ENCODE data around the gene ATP6AP1. TPM values are rescaled to one million over a fixed set of nuclear protein-coding genes. Genes with fewer than 3 reads are reported as not detected.

The ATP6AP1 gene
- polyA plus RNA-seq, 1 donor (not counting 4 experiments of a cell fraction or from before 2014, with no cell fraction given), result 42.4 TPM

DNA sequence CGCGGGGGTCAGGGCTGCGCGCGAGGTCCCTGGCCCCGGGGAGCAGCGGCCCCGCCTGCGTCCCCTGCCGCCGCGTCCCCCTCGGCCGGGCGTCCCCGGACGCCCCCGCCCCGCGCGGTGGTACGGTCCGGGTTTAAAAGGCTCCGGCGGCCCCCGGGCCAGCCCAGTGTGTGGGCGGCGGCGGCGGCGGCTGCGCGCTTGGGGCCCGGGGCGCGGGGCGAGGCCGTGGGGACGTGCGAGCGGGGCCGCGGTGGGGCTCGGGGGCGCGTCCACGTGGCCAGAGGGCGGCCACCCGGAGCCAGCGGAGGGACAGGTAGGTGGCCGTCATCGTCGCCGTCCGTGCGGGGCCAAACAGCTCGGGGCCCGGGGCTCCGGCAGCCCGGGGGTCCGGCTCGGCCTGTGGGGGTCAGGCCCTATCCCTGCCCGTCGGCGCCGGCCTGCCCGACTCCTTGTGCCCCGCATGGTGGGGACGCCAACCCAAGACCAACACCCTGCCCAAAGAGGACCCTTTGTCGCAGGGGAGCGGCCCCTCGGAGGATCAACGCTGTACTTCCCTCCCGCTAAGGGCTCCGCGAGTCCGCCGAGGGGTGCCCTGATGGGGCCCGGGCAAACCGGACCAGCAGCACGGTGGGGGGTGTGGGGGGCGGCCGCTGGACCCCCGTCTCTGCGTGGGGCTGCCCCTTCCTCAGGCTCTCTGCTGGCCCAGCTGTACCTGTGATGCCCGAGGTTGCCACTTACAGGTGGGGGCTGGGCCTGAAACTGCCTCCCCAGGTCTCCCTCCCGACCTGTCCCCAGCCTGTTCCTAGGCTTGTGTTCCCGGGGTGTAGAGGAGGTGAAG is 29.9 kb downstream of the ATP6AP1 start, which contains the start of gene PLXNA3:
PLXNA3 (plus strand) TSS at position 166 of the 838 bp plus-strand sequence. CDS start 1,903 bp downstream, outside the sequence.
- Histone ChIP-seq H3K27ac (ENCODE audit: control insufficient read depth, insufficient read depth, low read length) (no peak within 1 kb of the TSS), H3K27me3 (ENCODE audit: control insufficient read depth, extremely low read depth, insufficient read depth, low read length) (no peaks in the 10 kb centered on the region), H3K4me2 (ENCODE audit: control insufficient read depth, extremely low read depth, insufficient read depth, low read depth, low read length) (peak within 1 kb of the TSS; percentile 66), H3K4me1 (ENCODE audit: control insufficient read depth, extremely low read depth, insufficient read depth, low read length) (peaks cover 4% of the 10 kb centered on the region), H2AFZ (ENCODE audit: control insufficient read depth, low read length) (no peak within 1 kb of the TSS), H3K79me2 (ENCODE audit: control insufficient read depth, insufficient read depth, low read length) (peaks cover 8% of the 10 kb centered on the region), H3K4me3 (ENCODE audit: control insufficient read depth in 2 of 3, extremely low read depth in 1 of 3, insufficient read depth in 2 of 3, low read depth in 1 of 3, low read length in 3 of 3) (peak within 1 kb of the TSS; percentile 48 to 62 (median 51)), H3K9me3 (ENCODE audit: control insufficient read depth, low read depth, low read length) (no peaks in the 10 kb centered on the region), H4K20me1 (ENCODE audit: control insufficient read depth, extremely low read depth, insufficient read depth, low read length) (no peaks in the 10 kb centered on the region), H3K9me1 (ENCODE audit: control insufficient read depth, extremely low read depth, insufficient read depth, low read length) (no peaks in the 10 kb centered on the region), H3K36me3 (ENCODE audit: control insufficient read depth in 2 of 2, extremely low read depth in 1 of 2, insufficient read depth in 2 of 2, low read length in 2 of 2) (peaks cover 0 to 3% of the 10 kb centered on the region in 2 experiments), H3K9ac (ENCODE audit: control insufficient read depth, extremely low read depth, insufficient read depth, low read length) (peak within 1 kb of the TSS; percentile 41)
- dilution Hi-C loops (cut with MboI; ENCODE audit: extremely low pct_ligation_motif_present, low sequenced_read_pairs), result no loop called here
- TF ChIP-seq EZH2 (IDR thresholded peaks at IDR 0.05; ENCODE audit: low read length), result no peak
- TF ChIP-seq, protein P1, sequence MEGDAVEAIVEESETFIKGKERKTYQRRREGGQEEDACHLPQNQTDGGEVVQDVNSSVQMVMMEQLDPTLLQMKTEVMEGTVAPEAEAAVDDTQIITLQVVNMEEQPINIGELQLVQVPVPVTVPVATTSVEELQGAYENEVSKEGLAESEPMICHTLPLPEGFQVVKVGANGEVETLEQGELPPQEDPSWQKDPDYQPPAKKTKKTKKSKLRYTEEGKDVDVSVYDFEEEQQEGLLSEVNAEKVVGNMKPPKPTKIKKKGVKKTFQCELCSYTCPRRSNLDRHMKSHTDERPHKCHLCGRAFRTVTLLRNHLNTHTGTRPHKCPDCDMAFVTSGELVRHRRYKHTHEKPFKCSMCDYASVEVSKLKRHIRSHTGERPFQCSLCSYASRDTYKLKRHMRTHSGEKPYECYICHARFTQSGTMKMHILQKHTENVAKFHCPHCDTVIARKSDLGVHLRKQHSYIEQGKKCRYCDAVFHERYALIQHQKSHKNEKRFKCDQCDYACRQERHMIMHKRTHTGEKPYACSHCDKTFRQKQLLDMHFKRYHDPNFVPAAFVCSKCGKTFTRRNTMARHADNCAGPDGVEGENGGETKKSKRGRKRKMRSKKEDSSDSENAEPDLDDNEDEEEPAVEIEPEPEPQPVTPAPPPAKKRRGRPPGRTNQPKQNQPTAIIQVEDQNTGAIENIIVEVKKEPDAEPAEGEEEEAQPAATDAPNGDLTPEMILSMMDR (optimal IDR thresholded peaks at IDR 0.05 in 1 of 3, IDR thresholded peaks at IDR 0.05 in 1 of 3, conservative IDR thresholded peaks at IDR 0.05 in 1 of 3; ENCODE audit: extremely low read depth in 1 of 3, insufficient read depth in 2 of 3, low read length in 3 of 3), result no peak
- DNase-seq (ENCODE audit: low read depth, low spot score) (no peak), FAIRE-seq (no peak)

DNA sequence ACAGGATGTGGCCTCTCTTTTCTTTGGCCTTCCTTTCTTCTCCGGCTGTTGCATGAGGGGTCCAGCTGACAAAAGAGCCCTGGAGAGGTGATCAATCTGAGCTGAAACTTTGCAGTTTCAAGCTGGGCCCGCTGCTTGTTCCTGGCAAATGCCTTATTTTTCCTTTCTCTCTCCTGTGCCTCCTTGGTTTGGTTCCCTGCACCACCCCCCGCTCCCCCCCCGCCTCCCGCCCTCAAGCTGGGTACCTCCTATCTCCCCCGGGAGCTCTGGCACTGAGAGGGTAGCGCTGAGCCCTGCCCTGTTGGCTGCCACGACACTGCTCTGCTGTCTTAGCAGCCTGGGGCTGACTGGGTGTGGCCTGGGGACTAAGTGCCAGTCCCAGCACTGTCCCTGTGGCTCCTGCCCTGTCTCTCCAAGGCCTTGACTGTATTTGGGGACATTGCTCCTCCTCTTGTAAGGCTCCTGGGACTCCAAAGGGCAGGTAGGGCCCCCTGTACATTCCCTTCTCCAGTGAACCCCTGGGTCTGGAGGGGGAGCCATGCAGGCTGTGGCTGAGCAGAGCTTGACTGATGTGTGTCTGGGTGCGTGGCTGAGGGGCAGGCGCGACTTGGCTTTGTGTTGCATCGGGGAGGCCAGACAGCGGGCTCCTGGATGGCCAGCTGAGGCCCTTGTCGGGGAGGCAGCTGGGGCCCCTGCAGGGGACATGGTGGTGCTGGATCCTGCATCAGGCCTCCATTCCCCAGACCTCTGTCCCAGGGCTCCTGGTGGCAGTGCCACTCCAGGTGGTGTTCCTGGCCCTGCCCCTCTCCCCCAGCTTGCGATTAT is 30.7 kb downstream of the ATP6AP1 start:
- dilution Hi-C loops (cut with MboI; ENCODE audit: extremely low pct_ligation_motif_present, low sequenced_read_pairs), result no loop called here
- Histone ChIP-seq H3K36me3 (ENCODE audit: control insufficient read depth in 2 of 2, extremely low read depth in 1 of 2, insufficient read depth in 2 of 2, low read length in 2 of 2) (peaks cover 0 to 3% of the 10 kb centered on the region in 2 experiments), H2AFZ (ENCODE audit: control insufficient read depth, low read length) (no peak overlapping the region), H3K4me1 (ENCODE audit: control insufficient read depth, extremely low read depth, insufficient read depth, low read length) (peaks cover 4% of the 10 kb centered on the region), H3K79me2 (ENCODE audit: control insufficient read depth, insufficient read depth, low read length) (peaks cover 8% of the 10 kb centered on the region), H3K9me1 (ENCODE audit: control insufficient read depth, extremely low read depth, insufficient read depth, low read length) (no peaks in the 10 kb centered on the region), H3K27me3 (ENCODE audit: control insufficient read depth, extremely low read depth, insufficient read depth, low read length) (no peaks in the 10 kb centered on the region), H3K4me2 (ENCODE audit: control insufficient read depth, extremely low read depth, insufficient read depth, low read depth, low read length) (peak overlapping the region; percentile 66), H4K20me1 (ENCODE audit: control insufficient read depth, extremely low read depth, insufficient read depth, low read length) (no peaks in the 10 kb centered on the region), H3K27ac (ENCODE audit: control insufficient read depth, insufficient read depth, low read length) (no peak overlapping the region), H3K9ac (ENCODE audit: control insufficient read depth, extremely low read depth, insufficient read depth, low read length) (peak overlapping the region; percentile 41), H3K9me3 (ENCODE audit: control insufficient read depth, low read depth, low read length) (no peaks in the 10 kb centered on the region), H3K4me3 (ENCODE audit: control insufficient read depth in 2 of 3, extremely low read depth in 1 of 3, insufficient read depth in 2 of 3, low read depth in 1 of 3, low read length in 3 of 3) (peak overlapping the region; percentile 48 to 62 (median 51))
- no peak for DNase-seq (ENCODE audit: low read depth, low spot score)
- FAIRE-seq, result no peak
- TF ChIP-seq EZH2 (IDR thresholded peaks at IDR 0.05; ENCODE audit: low read length), result no peak
- TF ChIP-seq, protein P1 (optimal IDR thresholded peaks at IDR 0.05 in 1 of 3, IDR thresholded peaks at IDR 0.05 in 1 of 3, conservative IDR thresholded peaks at IDR 0.05 in 1 of 3; ENCODE audit: extremely low read depth in 1 of 3, insufficient read depth in 2 of 3, low read length in 3 of 3), result no peak

Measured in keratinocyte (primary cell).